A549 (cell line): ENCODE measurements around the gene GMDS.

Experiments
- CTCF ChIP-seq: fragments of >200 bp; sonication (Bioruptor Twin); formaldehyde crosslinking; IDR thresholded peaks from 3 replicates; pipeline ENCODE4 v1.5.1; 2016
- EP300 ChIP-seq, 2 experiments: fragments of >200 bp; sonication (Bioruptor Twin); formaldehyde crosslinking; IDR thresholded peaks; 2 replicates in 1 of 2; 3 replicates in 1 of 2; pipeline ENCODE4 v1.6.1; 2016 to 2017
- MAFK ChIP-seq: fragments of 450-650 bp; IDR thresholded peaks from 2 replicates; pipeline ENCODE4 v1.6.1; 2014; ENCODE audit not compliant: partially characterized antibody
- MAX ChIP-seq: IDR thresholded peaks from 2 replicates; pipeline ENCODE4 v1.6.1; 2012
- MAZ ChIP-seq: fragments of 150-350 bp; IDR thresholded peaks from 2 replicates; pipeline ENCODE4 v1.6.1; 2014; ENCODE audit warnings: antibody characterized with exemption, low read depth, low read length, borderline replicate concordance
- PHF8 ChIP-seq: fragments of 200-600 bp; sonication (generic); IDR thresholded peaks from 2 replicates; pipeline ENCODE4 v1.6.1; 2016; ENCODE audit warnings: low read depth, mild to moderate bottlenecking, antibody characterized with exemption, moderate library complexity, borderline replicate concordance
- POLR2A ChIP-seq: IDR thresholded peaks from 2 replicates; pipeline ENCODE4 v1.6.1; 2012; ENCODE audit warnings: mild to moderate bottlenecking, low read length
- REST ChIP-seq: fragments of 200-600 bp; sonication (generic); IDR thresholded peaks from 2 replicates; pipeline ENCODE4 v1.6.1; 2016; ENCODE audit warnings: antibody characterized with exemption, mild to moderate bottlenecking, moderate library complexity
- ZFP36 ChIP-seq: fragments of 450-650 bp; IDR thresholded peaks from 2 replicates; pipeline ENCODE4 v1.6.1; 2014; ENCODE audit warnings: borderline replicate concordance; ENCODE audit not compliant: partially characterized antibody
- ZNF302 ChIP-seq: fragments of 250-450 bp; sonication (Bioruptor Pico); IDR thresholded peaks from 2 replicates; pipeline ENCODE4 v1.9.0; 2021; ENCODE audit warnings: inconsistent platforms, mild to moderate bottlenecking, moderate library complexity
- ZSCAN20 ChIP-seq: fragments of 250-450 bp; sonication (Bioruptor Pico); IDR thresholded peaks from 2 replicates; pipeline ENCODE4 v1.8.0; 2022; ENCODE audit warnings: mild to moderate bottlenecking, moderate library complexity

GRCh38 chr6:1618311-1619097 lies 626.9 kb downstream of the GMDS start:
- TF ChIP-seq CTCF (no peak), EP300 (IDR thresholded peaks at IDR 0.05) (no peak), MAZ (no peak), POLR2A (no peak), PHF8 (no peak), MAX (no peak), ZSCAN20 (CRISPR knock-in tag) (no peak), REST (no peak), ZNF302 (CRISPR knock-in tag) (no peak), ZFP36 (no peak), MAFK (no peak)
